ENCODE results near the gene RPS10. TPM values are rescaled to one million over a fixed set of nuclear protein-coding genes. Genes with fewer than 3 reads are reported as not detected.

The RPS10 gene
- total RNA-seq, 1 donor from 2014 or later = 1,626 TPM

- H3K27me3 Mint-ChIP-seq (ENCODE audit: low read depth) = no peaks in the 10 kb centered on the region
- TF ChIP-seq, protein P1, sequence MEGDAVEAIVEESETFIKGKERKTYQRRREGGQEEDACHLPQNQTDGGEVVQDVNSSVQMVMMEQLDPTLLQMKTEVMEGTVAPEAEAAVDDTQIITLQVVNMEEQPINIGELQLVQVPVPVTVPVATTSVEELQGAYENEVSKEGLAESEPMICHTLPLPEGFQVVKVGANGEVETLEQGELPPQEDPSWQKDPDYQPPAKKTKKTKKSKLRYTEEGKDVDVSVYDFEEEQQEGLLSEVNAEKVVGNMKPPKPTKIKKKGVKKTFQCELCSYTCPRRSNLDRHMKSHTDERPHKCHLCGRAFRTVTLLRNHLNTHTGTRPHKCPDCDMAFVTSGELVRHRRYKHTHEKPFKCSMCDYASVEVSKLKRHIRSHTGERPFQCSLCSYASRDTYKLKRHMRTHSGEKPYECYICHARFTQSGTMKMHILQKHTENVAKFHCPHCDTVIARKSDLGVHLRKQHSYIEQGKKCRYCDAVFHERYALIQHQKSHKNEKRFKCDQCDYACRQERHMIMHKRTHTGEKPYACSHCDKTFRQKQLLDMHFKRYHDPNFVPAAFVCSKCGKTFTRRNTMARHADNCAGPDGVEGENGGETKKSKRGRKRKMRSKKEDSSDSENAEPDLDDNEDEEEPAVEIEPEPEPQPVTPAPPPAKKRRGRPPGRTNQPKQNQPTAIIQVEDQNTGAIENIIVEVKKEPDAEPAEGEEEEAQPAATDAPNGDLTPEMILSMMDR (conservative IDR thresholded peaks at IDR 0.05) = no peak
- peaks cover 34% of the 10 kb centered on the region for H3K4me1 Mint-ChIP-seq
- H3K4me3 Mint-ChIP-seq = no peak overlapping the region
- no peaks in the 10 kb centered on the region for H3K9me3 Mint-ChIP-seq
- DNase-seq (ENCODE audit: low read depth, low spot score) = no peak
- no peaks in the 10 kb centered on the region for H3K36me3 Mint-ChIP-seq (ENCODE audit: low read depth)
- H3K27ac Mint-ChIP-seq (ENCODE audit: unreplicated experiment) = no peak overlapping the region
Observed at GRCh38 chr6:34385793-34386195, 40.1 kb downstream of the RPS10 start.

DNA sequence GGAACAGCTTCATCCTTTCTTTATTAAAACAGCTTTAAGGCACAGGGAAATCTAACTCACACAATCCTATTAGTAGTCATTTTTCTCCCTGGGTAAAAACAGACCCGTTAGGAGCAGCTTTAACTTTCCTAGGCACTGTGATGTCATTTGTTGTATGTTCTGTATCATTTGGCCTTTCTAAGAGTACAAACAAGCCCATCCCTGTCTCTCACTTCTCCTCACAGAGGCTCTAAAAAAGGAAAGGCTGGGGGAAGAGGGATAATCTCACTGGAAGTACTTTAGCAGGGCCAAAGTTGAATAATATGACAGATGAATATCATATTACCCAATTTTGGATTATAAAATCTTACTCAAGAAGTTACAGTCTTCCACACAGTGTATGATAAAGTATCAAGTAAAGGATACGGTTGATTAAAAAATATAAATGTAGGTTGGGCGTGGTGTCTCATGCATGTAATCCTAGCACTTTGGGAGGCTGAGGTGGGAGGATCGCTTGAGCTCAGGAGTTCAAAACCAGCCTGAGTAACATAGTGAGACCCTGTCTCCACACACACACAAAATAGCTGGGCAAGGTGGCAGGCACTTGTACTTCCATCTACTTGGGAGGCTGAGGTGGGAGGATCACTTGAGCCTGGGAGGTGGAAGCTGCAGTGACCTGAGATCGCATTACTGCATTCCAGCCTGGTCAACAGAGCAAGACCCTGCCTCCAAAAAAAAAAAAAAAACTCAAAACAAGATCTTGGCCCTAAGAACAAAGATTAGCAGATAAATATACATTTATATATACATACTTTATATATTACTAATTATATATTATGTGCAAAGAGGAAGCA is 41.3 kb downstream of the RPS10 start:
- Mint-ChIP-seq H3K27me3 (ENCODE audit: low read depth) (no peaks in the 10 kb centered on the region), H3K4me3 (no peak overlapping the region), H3K27ac (ENCODE audit: unreplicated experiment) (no peak overlapping the region), H3K36me3 (ENCODE audit: low read depth) (no peaks in the 10 kb centered on the region), H3K4me1 (peaks cover 34% of the 10 kb centered on the region), H3K9me3 (no peaks in the 10 kb centered on the region)
- TF ChIP-seq, protein P1 (conservative IDR thresholded peaks at IDR 0.05) = no peak
- DNase-seq (ENCODE audit: low read depth, low spot score) = no peak

DNA sequence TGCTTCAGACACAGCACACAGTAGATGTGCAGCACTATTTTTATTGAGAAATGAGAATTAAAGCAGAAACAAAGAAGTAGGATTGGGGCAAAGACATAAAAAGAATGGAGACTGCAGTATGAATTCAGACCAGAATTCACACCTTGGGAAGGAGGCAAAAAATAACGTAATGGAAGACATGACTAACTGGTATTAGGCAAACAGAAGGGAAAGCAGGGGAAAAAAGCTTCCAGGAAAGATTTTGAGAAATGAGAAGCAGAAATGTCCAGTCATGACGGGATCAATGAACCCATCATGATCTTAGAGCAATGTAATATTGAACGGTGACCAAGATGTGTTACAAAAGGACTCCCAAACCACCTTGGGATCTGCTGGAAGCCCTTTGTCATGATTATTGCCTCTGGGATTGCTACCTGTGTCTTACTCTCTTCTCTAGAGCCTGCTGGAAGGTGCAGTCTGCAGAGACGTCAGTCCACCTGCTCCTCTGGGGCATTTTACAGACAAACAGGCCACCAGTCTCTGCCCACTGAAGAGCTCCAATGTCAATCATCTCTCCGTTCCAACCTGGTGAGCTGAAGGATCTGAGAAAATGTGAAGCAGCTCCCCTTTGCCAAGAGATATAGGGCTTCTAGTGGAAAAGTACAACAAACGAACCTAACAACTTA is 42.1 kb downstream of the RPS10 start:
- H3K9me3 Mint-ChIP-seq = no peaks in the 10 kb centered on the region
- TF ChIP-seq, protein P1 (conservative IDR thresholded peaks at IDR 0.05) = no peak
- H3K27ac Mint-ChIP-seq (ENCODE audit: unreplicated experiment) = no peak overlapping the region
- no peaks in the 10 kb centered on the region for H3K27me3 Mint-ChIP-seq (ENCODE audit: low read depth)
- H3K36me3 Mint-ChIP-seq (ENCODE audit: low read depth) = no peaks in the 10 kb centered on the region
- no peak overlapping the region for H3K4me3 Mint-ChIP-seq
- DNase-seq (ENCODE audit: low read depth, low spot score) = no peak
- peaks cover 28% of the 10 kb centered on the region for H3K4me1 Mint-ChIP-seq

DNA sequence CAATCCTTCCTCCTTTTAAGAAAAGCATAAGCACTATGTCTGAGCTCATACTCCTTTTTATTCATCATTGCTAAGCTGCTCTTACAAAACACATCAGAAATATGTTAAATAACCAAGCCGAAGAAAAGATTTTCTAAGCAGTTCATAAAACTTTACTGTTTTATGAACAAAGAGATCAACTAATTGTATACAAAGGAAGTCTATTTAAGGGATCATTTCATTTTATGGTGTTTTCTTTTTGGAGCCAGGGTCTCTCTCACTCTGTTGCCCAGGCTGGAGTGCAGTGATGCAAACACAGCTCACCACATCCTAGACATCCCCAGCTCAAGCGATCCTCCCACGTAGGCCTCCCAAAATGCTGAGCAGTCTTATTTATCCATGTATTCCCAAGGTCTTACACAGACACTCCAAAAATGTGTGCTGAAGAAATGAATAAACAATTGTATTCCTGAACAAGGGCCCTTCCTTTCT is 42.7 kb downstream of the RPS10 start:
- H3K27ac Mint-ChIP-seq (ENCODE audit: unreplicated experiment) = no peak overlapping the region
- TF ChIP-seq, protein P1 (conservative IDR thresholded peaks at IDR 0.05) = no peak

DNA sequence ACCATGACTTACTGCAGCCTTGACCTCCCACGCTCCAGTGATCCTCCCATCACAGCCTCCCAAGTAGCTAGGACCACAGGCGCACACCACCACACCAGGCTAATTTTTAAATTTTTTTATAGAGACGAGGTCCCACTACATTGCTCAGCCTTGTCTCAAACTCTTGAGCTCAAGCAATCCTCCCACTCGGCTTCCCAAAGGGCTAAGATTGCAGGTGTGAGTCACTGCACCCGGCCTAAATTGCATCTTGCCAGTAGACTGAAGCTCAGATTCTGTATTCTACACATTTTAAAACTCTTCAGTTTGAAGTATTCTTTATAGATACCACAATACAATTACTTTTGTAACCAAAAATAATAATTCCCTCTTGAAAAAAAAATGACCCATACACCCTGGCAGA is 44.8 kb downstream of the RPS10 start:
- no peak overlapping the region for H3K4me3 Mint-ChIP-seq
- DNase-seq (ENCODE audit: low read depth, low spot score) = no peak
- H3K27me3 Mint-ChIP-seq (ENCODE audit: low read depth) = no peaks in the 10 kb centered on the region
- H3K27ac Mint-ChIP-seq (ENCODE audit: unreplicated experiment) = no peak overlapping the region
- peaks cover 22% of the 10 kb centered on the region for H3K4me1 Mint-ChIP-seq
- TF ChIP-seq, protein P1 (conservative IDR thresholded peaks at IDR 0.05) = no peak
- H3K9me3 Mint-ChIP-seq = no peaks in the 10 kb centered on the region
- H3K36me3 Mint-ChIP-seq (ENCODE audit: low read depth) = no peaks in the 10 kb centered on the region

More for the DNA sequence above, 42.7 kb downstream of the RPS10 start:
- no peaks in the 10 kb centered on the region for H3K36me3 Mint-ChIP-seq (ENCODE audit: low read depth)
- no peaks in the 10 kb centered on the region for H3K9me3 Mint-ChIP-seq
- H3K4me3 Mint-ChIP-seq = no peak overlapping the region
- H3K27me3 Mint-ChIP-seq (ENCODE audit: low read depth) = no peaks in the 10 kb centered on the region
- peaks cover 27% of the 10 kb centered on the region for H3K4me1 Mint-ChIP-seq
- no peak for DNase-seq (ENCODE audit: low read depth, low spot score)
